Chondrocyte (in vitro differentiated cells): ENCODE measurements around the gene FAM151A. TPM values are rescaled to one million over a fixed set of nuclear protein-coding genes. Genes with fewer than 3 reads are reported as not detected.

Experiments
- DNase-seq: peaks from one replicate; pipeline ENCODE4 v3.0.0; 2021; ENCODE audit warnings: mixed read lengths, low spot score
- H3K27ac Mint-ChIP-seq: one replicate; pipeline ENCODE4 v1.8.0; 2021; ENCODE audit warnings: mild to moderate bottlenecking, moderate library complexity, mixed read lengths; ENCODE audit not compliant: unreplicated experiment
- H3K27me3 Mint-ChIP-seq: 2 replicates; pipeline ENCODE4 v1.8.0; 2021; ENCODE audit warnings: low read depth, mixed read lengths
- H3K36me3 Mint-ChIP-seq: 2 replicates; pipeline ENCODE4 v1.8.0; 2021; ENCODE audit warnings: low read depth, mixed read lengths
- H3K4me1 Mint-ChIP-seq: 2 replicates; pipeline ENCODE4 v1.8.0; 2021; ENCODE audit warnings: low read depth, mild to moderate bottlenecking, mixed read lengths
- H3K4me3 Mint-ChIP-seq: one replicate; pipeline ENCODE4 v1.8.0; 2021; ENCODE audit warnings: mild to moderate bottlenecking, moderate library complexity, mixed read lengths; ENCODE audit not compliant: unreplicated experiment
- H3K9me3 Mint-ChIP-seq: 2 replicates; pipeline ENCODE4 v1.8.0; 2021; ENCODE audit warnings: low read depth, mixed read lengths
- total RNA-seq: library from RNA; stranded (reverse); gene quantifications from 3 replicates; pipeline ENCODE4 v1.2.1, GENCODE V29; 2021
- TF ChIP-seq, protein P1 (sequence below): fragments of 200-600 bp; sonication (generic); IDR thresholded peaks from 2 replicates; pipeline ENCODE4 v1.5.0; 2021; ENCODE audit warnings: antibody characterized with exemption, mild to moderate bottlenecking, moderate library complexity

The FAM151A gene
- total RNA-seq, 1 donor from 2014 or later, result not detected

DNA sequence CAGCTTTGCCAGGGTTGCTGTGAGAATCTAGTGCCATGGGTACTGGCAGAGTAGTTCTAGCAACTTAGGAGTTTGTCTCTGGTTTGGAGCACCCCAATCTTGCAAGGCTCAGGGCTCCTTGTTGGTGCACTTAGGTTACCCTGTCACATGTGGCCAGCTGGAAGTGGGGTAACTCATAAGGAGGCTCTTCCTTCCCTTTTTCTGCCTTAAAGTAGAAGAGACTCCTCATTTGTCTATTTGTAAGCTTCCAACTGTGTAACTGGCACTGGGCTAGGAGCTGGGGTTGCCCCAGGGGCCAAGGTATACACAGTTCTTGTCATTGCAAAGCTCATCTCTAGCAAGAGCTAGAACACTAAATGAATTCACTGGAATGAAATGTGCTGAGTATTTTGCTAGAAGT, 28.8 kb upstream of the FAM151A start:
- no peaks in the 10 kb centered on the region for H3K9me3 Mint-ChIP-seq
- H3K4me3 Mint-ChIP-seq, result no peak overlapping the region
- H3K36me3 Mint-ChIP-seq, result peaks cover 2% of the 10 kb centered on the region
- no peak overlapping the region for H3K27ac Mint-ChIP-seq
- no peak for DNase-seq
- TF ChIP-seq, protein P1, sequence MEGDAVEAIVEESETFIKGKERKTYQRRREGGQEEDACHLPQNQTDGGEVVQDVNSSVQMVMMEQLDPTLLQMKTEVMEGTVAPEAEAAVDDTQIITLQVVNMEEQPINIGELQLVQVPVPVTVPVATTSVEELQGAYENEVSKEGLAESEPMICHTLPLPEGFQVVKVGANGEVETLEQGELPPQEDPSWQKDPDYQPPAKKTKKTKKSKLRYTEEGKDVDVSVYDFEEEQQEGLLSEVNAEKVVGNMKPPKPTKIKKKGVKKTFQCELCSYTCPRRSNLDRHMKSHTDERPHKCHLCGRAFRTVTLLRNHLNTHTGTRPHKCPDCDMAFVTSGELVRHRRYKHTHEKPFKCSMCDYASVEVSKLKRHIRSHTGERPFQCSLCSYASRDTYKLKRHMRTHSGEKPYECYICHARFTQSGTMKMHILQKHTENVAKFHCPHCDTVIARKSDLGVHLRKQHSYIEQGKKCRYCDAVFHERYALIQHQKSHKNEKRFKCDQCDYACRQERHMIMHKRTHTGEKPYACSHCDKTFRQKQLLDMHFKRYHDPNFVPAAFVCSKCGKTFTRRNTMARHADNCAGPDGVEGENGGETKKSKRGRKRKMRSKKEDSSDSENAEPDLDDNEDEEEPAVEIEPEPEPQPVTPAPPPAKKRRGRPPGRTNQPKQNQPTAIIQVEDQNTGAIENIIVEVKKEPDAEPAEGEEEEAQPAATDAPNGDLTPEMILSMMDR, result no peak
- peaks cover 28% of the 10 kb centered on the region for H3K27me3 Mint-ChIP-seq
- no peaks in the 10 kb centered on the region for H3K4me1 Mint-ChIP-seq

- TF ChIP-seq, protein P1, result no peak
- H3K36me3 Mint-ChIP-seq, result peaks cover 2% of the 10 kb centered on the region
- peaks cover 28% of the 10 kb centered on the region for H3K27me3 Mint-ChIP-seq
- no peaks in the 10 kb centered on the region for H3K4me1 Mint-ChIP-seq
- H3K9me3 Mint-ChIP-seq, result no peaks in the 10 kb centered on the region
- no peak for DNase-seq
- H3K4me3 Mint-ChIP-seq, result no peak overlapping the region
- no peak overlapping the region for H3K27ac Mint-ChIP-seq
These were observed 28.3 kb upstream of the FAM151A start for GRCh38 chr1:54651608-54652007.

GRCh38 chr1:54650417-54650816, 27.1 kb upstream of the FAM151A start:
- Mint-ChIP-seq H3K4me1 (peaks cover 4% of the 10 kb centered on the region), H3K9me3 (no peaks in the 10 kb centered on the region), H3K27ac (no peak overlapping the region), H3K27me3 (peaks cover 28% of the 10 kb centered on the region), H3K36me3 (peaks cover 2% of the 10 kb centered on the region), H3K4me3 (no peak overlapping the region)
- TF ChIP-seq, protein P1, result no peak
- no peak for DNase-seq

DNA sequence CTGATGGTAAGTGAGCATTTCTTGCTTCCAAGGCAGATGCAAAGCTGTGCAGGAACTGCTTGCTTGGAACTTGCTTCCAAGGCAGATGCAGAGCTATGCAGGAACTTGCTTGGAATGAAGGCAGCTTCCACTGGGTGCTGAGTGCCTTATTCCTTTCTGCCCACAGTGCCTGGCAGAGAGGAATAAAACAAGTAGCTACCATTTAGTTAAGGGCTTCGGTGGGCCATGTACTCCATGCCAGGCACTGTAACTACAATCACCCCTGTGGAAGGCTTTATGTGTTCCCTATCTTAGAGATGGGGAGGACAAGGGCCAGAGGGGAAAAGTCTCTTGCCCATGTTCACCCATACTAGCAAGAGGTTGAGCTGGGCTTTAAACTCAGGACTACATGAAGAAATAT, 26.6 kb upstream of the FAM151A start:
- H3K4me3 Mint-ChIP-seq, result no peak overlapping the region
- peaks cover 4% of the 10 kb centered on the region for H3K4me1 Mint-ChIP-seq
- H3K27ac Mint-ChIP-seq, result no peak overlapping the region
- H3K27me3 Mint-ChIP-seq, result peaks cover 28% of the 10 kb centered on the region
- H3K9me3 Mint-ChIP-seq, result no peaks in the 10 kb centered on the region
- no peak for DNase-seq
- TF ChIP-seq, protein P1, result no peak
- peaks cover 2% of the 10 kb centered on the region for H3K36me3 Mint-ChIP-seq

- Mint-ChIP-seq H3K36me3 (peaks cover 2% of the 10 kb centered on the region), H3K4me3 (no peak overlapping the region), H3K27ac (no peak overlapping the region)
These were observed 26.0 kb upstream of the FAM151A start for GRCh38 chr1:54649130-54649898.

More at GRCh38 chr1:54649130-54649898, 26.0 kb upstream of the FAM151A start:
- no peaks in the 10 kb centered on the region for H3K9me3 Mint-ChIP-seq
- TF ChIP-seq, protein P1, result no peak
- no peak for DNase-seq
- peaks cover 4% of the 10 kb centered on the region for H3K4me1 Mint-ChIP-seq
- H3K27me3 Mint-ChIP-seq, result peaks cover 28% of the 10 kb centered on the region
